K562 (cell line): ENCODE results near the gene STIM1. TPM values are rescaled to one million over a fixed set of nuclear protein-coding genes. Genes with fewer than 3 reads are reported as not detected.
A peak's percentile ranks its signal among the peaks of the same experiment; 100 is the strongest.

Experiments used
- C11orf30 ChIP-seq: fragments of 450-650 bp; IDR thresholded peaks from 2 replicates; pipeline ENCODE4 v1.6.1; 2016; ENCODE audit warnings: low read depth, mild to moderate bottlenecking
- PHF8 ChIP-seq: fragments of 200-600 bp; sonication (generic); IDR thresholded peaks from 2 replicates; pipeline ENCODE4 v1.6.1; 2012; ENCODE audit warnings: mixed run types, mild to moderate bottlenecking, inconsistent platforms, low read length, moderate library complexity, borderline replicate concordance
- RFX1 ChIP-seq: fragments of 450-650 bp; IDR thresholded peaks from 2 replicates; pipeline ENCODE4 v1.6.1; 2016; ENCODE audit warnings: mild to moderate bottlenecking, moderate library complexity
- ZNF696 ChIP-seq: fragments of 250-450 bp; sonication (Bioruptor Pico); conservative IDR thresholded peaks from 2 replicates; pipeline ENCODE4 v1.4.0; 2020; ENCODE audit warnings: mild to moderate bottlenecking, moderate library complexity
- polyA plus RNA-seq, 8 experiments: library from polyadenylated mRNA; depleted of rRNA in 4 of 8; stranded (reverse) in 5 of 8; unstranded in 3 of 8; fragments of >200 nt; fragmentation: Nextera tagmentation in 2 of 8; fragmentation: Illumina TruSeq in 1 of 8; extraction: Ambion mirVana in 2 of 8; extraction: Trizol in 1 of 8; gene quantifications; 2 replicates each; pipeline versions ENCODE4 v1.2.1 to v1.2.3, GENCODE V29; 2011 to 2014; ENCODE audit warnings: inconsistent platforms in 1 of 8, missing spikeins in 1 of 8
- total RNA-seq, 7 experiments: library from RNA; depleted of rRNA in 6 of 7; stranded (reverse); fragments of >200 nt in 6 of 7; fragmentation: Illumina TruSeq in 2 of 7; extraction: Trizol in 2 of 7; gene quantifications; 2 replicates each; pipeline versions ENCODE4 v1.2.1 to v1.2.3, GENCODE V29; 2011 to 2021; ENCODE audit warnings: low replicate concordance in 1 of 7
- TF ChIP-seq, protein P1 (sequence below): fragments of 250-450 bp; sonication (Bioruptor Pico); IDR thresholded peaks from 2 replicates; pipeline ENCODE4 v1.8.0; 2021; ENCODE audit warnings: borderline replicate concordance, mild to moderate bottlenecking, moderate library complexity; ENCODE audit not compliant: poor library complexity, severe bottlenecking
- TF ChIP-seq, protein P2 (sequence below): IDR thresholded peaks from 2 replicates; pipeline ENCODE4 v1.6.1; 2016; ENCODE audit warnings: missing genetic modification characterization, missing compliant biosample characterization
- TF ChIP-seq, protein P3 (sequence below): fragments of 250-450 bp; sonication (Bioruptor Pico); IDR thresholded peaks from 2 replicates; pipeline ENCODE4 v1.5.0; 2021; ENCODE audit warnings: mild to moderate bottlenecking, borderline replicate concordance

The STIM1 gene
- total and polyA plus RNA-seq, 9 of the 15 experiments (the other 6 are each of a cell fraction or from before 2014, with no cell fraction given), result 7.7 to 50.5 (median 22.5) TPM

DNA sequence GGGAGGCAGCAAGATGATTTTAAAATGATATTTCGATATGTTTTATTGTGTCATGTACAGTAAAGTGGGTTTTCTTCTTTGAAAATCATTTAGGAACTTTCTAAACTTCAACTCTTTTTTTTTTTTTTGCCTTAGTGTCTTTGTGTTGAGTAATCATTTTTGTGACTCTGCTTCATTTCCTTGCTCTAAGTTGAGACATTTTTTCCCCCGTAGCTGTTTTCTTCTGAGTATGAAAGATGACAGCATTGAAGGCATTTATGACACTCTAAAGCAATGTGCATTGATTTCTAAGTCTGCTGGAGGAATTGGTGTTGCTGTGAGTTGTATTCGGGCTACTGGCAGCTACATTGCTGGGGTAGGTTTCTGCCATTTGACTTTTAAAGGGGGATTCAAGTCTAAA, 262.6 kb downstream of the STIM1 start (continued):
- TF ChIP-seq ZNF696 (no peak), C11orf30 (peak; percentile 40; the same call in 1 of the 2 replicates), RFX1 (no peak), PHF8 (no peak)
- TF ChIP-seq, protein P1, sequence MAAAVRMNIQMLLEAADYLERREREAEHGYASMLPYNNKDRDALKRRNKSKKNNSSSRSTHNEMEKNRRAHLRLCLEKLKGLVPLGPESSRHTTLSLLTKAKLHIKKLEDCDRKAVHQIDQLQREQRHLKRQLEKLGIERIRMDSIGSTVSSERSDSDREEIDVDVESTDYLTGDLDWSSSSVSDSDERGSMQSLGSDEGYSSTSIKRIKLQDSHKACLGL (CRISPR knock-in tag), result no peak
- TF ChIP-seq, protein P2, sequence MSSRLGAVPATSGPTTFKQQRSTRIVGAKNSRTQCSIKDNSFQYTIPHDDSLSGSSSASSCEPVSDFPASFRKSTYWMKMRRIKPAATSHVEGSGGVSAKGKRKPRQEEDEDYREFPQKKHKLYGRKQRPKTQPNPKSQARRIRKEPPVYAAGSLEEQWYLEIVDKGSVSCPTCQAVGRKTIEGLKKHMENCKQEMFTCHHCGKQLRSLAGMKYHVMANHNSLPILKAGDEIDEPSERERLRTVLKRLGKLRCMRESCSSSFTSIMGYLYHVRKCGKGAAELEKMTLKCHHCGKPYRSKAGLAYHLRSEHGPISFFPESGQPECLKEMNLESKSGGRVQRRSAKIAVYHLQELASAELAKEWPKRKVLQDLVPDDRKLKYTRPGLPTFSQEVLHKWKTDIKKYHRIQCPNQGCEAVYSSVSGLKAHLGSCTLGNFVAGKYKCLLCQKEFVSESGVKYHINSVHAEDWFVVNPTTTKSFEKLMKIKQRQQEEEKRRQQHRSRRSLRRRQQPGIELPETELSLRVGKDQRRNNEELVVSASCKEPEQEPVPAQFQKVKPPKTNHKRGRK (tag), result no peak
- TF ChIP-seq, protein P3, sequence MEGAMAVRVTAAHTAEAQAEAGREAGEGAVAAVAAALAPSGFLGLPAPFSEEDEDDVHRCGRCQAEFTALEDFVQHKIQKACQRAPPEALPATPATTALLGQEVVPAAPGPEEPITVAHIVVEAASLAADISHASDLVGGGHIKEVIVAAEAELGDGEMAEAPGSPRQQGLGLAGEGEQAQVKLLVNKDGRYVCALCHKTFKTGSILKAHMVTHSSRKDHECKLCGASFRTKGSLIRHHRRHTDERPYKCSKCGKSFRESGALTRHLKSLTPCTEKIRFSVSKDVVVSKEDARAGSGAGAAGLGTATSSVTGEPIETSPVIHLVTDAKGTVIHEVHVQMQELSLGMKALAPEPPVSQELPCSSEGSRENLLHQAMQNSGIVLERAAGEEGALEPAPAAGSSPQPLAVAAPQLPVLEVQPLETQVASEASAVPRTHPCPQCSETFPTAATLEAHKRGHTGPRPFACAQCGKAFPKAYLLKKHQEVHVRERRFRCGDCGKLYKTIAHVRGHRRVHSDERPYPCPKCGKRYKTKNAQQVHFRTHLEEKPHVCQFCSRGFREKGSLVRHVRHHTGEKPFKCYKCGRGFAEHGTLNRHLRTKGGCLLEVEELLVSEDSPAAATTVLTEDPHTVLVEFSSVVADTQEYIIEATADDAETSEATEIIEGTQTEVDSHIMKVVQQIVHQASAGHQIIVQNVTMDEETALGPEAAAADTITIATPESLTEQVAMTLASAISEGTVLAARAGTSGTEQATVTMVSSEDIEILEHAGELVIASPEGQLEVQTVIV (CRISPR knock-in tag), result no peak
